Stimulated activated CD4-positive, alpha-beta T cell treated with anti-CD3 and anti-CD28 coated beads, Interleukin-12 subunit alpha, Interleukin-12 subunit beta, amount 100 ng/mL, for 48 hours (primary cell): Measurements from ENCODE around the gene MACROD2.
"Not testable (repeated sequence)": the region's sequence is repeated elsewhere in the genome, so short reads cannot be mapped to it uniquely, and the experiment has no call there.

Source experiments
- DNase-seq, 3 donors: peaks; one replicate each; pipeline ENCODE4 v3.0.0-alpha.2; 2020; ENCODE audit warnings: low read depth in 2 of 3, low spot score in 1 of 3

Gene MACROD2

DNA sequence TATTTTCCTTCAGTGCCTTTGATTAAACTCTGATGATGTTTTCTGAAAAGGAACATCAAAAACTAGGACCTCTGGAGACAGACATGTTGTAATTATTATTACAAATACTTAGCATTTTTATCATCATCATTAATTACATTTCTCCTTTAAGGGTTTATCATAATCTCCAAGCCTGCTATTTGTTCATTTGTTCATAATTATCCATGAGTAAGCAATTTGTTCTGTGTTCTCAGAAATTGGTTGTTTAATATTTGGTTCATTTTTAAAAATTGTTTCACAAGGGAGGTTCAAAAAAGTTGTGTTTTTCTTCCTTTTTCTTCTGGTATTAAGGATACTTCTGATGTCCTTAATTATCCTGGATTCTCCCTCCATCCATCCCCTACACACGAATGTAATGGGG, 1192.3 kb downstream of the MACROD2 start:
- DNase-seq, result no peak

GRCh38 chr20:15188415-15188814, 1193.1 kb downstream of the MACROD2 start:
- no peak for DNase-seq

- no peak for DNase-seq
Measured at GRCh38 chr20:15191082-15191723, 1195.9 kb downstream of the MACROD2 start.

DNA sequence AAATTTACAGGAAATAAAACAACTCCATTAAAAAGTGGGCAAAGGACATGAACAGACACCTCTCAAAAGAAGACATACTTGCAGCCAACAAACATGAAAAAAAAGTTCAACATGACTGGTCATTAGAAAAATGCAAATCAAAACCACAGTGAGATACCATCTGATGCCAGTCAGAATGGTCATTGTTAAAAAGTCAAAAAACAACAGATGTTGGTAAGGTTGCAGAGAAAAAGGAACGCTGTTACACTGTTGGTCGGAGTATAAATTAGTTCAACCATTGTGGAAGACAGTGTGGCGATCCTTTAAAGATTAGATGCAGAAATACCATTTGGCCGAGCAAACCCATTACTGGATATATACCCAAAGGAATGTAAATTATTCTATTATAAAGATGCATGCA, 1200.1 kb downstream of the MACROD2 start:
- DNase-seq, result no peak

DNA sequence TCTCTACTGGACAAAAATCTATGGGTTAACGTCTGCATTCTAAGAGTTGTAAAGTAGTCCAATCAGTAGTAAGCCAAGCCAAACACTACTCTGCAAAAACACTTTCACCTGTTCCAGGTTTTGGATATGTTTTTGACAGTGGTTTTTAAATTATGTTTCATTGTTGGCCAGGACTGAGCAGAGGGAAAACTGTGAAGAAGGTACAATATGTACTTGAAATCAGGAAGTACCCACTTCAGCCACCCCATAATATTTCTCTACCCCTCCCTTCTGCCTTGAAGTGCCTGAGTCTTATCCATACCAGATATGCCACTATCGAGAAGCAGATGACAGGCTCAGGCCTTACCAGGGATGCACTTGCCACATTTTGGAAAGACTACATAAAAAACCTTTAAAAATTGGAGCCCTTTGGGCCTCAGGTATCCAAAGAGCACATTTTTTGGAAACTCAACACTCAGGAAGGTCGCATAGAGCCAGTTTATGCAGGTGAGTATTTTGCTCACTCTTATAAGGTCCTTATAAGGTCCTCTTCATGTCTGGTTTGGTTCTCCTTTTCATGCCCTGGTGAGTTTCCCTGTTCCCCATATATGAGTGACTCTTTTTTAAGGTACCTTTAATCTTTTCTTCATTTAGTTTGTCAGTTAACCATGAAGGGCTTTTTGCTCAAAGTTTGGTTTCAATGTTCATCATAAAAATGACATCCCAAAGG, 1201.4 kb downstream of the MACROD2 start:
- no peak for DNase-seq

- DNase-seq, result not testable (repeated sequence)
Measured at GRCh38 chr20:15198017-15198416, 1202.7 kb downstream of the MACROD2 start.

DNA sequence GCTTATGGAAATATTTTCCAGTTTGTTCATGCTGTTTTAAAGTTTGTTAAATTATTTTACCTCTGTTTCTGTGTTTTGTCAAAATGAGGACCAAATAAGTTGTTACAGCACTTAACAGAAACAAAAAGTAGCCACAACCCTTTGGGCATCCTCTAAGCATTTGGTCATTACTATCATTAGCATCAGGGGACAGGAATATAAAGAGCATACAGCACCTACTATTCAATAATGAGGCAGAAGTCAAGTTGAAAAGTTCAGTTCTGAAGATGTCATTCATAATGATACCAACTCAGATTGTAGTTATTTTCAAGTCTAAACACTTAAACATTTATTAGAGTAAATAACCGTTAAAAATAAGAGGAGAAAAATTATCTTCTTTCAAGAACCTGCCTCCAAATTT, 1204.4 kb downstream of the MACROD2 start:
- DNase-seq, result no peak

DNA sequence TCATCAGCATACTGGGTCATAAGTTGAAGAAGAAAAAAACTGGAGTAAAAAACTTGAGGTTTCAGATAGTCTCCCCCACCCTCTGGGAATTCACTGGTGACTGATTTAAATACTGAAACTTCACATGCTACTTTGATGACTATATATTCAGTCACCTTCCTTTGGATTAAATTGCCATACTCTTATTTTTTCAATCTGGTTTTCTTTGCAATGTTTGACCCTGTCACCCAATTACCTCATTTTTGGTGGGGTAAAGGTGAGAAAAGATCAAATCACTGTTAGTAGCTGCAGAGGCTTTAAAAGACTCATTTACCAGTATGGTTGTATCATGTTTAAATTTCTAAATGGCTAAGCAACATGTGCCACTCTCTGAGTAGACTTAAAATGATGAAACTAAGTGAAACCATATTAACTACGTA, 1204.8 kb downstream of the MACROD2 start:
- DNase-seq, result no peak

GRCh38 chr20:15201602-15202001, 1206.3 kb downstream of the MACROD2 start:
- no peak for DNase-seq

- no peak for DNase-seq
Measured at GRCh38 chr20:15204234-15204633, 1208.9 kb downstream of the MACROD2 start.

DNA sequence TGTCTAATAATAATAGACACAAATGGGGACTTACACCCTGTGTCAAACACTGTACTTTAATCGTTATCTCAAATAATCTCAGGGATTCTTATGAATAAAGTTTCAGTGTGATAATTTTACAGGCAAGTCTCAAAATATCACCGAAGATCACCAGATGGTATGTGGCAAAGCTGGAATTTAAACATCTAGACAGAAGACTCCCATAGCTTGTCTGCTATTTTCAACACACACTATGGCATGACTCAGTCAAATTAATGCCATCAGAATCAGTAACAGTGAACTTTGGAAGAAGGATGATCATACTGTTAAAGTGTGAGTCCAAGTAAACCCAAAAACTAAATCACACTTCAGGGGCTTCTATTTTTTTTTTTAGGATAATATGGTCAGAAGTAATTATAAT, 1209.7 kb downstream of the MACROD2 start:
- no peak for DNase-seq

- no peak for DNase-seq
Measured at GRCh38 chr20:15205719-15206118, 1210.4 kb downstream of the MACROD2 start.

DNA sequence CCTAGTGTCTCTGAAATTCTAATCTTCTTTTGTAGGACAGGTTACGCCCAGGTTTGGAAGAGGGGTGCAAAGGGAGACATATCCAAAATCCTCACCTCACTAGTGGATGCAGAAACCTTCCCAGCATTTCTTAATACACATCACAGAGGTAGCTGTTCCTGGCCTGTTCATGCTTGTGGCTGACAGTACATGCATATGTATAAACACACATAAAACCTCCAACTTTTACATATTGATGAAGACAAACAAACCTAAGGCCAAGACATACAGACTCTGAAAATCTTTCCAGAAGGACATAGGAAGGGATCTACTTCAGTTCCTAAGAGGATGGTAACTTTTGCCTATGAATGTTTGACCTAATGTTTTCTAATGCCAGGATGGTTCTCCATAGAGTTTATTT, 1214.2 kb downstream of the MACROD2 start:
- DNase-seq, result no peak

GRCh38 chr20:15214051-15214450, 1218.7 kb downstream of the MACROD2 start:
- no peak for DNase-seq

DNA sequence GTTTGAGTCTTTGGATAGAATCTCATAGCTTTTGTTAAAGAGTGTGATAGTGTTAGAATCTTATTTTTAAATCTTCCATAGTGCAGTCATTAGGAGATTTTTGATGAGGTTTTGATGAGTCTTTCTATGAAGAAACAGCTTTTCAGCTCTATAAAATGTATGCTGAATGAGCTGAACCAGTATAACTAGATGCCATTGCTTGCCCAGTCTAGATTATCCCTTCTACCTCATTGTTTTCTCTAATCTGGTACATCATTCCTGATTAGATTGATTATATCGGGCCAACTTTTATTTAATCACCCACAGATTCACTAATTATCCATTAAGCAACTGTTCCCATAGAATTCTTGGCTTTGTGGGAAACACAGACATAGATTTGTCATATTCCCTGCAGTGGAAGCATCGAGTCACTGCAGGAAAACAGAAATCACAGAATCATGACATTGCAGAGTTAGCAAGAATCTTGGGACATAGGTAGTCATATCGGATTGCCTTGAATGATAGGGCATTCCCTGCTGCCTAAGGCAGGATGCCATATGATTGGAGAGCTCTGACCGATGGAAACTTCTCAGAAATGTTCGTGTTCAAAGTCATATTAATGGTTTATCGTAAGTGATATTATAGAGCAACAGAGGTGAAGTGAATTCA, 1224.8 kb downstream of the MACROD2 start:
- no peak for DNase-seq

DNA sequence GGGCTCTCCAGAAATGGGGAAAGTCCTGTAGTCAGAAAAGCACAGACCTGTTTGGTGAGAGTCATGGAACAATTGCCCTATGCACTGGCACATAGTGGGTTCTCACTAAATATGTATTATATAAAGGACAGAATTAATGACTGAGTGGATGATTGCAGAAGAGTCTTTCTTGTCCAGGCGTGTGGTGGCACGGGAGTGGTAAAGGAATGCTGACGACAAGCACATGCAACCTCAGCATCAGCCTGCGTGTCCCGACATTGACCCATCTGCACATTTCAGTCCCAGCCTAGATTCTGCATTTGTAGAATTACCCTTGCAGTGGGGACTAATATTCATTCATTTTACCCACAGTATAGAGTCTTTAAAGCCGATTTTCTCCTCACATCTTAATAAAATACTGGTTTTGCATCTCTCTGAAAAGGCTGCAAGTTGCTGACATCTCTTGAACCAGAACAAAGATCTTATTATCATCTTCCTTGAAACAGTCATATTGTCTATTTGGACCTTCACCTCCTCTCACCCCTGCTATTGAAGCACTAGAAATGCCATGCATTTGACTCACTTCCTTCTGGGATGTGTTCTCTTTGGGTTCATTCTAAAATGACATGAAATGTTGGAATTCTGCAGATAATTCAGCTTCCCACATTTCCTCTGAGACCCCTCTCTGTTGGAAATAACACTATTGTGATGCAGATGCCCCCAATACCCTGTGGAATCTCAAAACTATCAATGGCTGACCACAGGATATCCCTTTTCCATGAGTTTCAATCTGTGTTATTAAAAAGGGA, 1225.7 kb downstream of the MACROD2 start:
- DNase-seq, result no peak

- DNase-seq, result no peak
Measured at GRCh38 chr20:15222502-15223330, 1227.4 kb downstream of the MACROD2 start.

DNA sequence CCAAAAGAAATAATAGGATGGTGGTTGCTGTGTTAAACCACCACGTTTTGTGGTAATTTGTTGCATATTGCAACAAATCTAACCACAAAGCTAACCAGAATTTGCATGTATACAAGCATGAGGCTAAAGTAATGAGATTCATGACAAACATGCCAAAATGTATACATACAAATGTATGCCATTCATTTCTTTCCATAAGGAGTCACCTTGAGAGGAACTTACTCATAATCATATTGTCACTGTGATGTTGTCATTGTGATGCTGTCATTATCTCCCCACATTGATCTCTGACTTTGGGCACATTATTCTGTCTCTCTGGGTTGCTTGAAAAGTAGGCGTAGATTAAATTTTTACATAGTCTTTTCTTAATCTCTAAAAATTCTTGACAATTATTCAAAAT, 1228.9 kb downstream of the MACROD2 start:
- DNase-seq, result no peak

- DNase-seq, result no peak
Measured at GRCh38 chr20:15227102-15227501, 1231.8 kb downstream of the MACROD2 start.

DNA sequence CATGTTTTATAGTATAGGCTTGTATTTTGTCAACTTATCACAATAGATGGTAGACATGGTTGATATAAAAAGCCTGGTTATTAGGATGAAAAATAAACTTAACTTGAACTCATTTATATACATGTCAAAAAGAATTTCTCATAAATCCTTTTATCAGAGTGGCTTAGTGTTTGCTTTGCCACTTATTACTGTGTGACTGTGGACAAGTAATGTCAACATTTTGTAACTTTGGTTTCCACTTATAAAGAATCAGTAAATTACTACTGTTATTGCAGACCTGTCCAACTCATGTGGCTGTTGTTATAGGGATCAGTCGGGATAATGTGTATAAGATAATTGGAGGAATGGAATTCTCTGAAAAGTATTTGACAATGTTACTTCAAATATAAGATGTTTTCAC, 1236.9 kb downstream of the MACROD2 start:
- DNase-seq, result no peak
